Vagina (tissue), 2 donors: ENCODE measurements around the gene ACTC1. TPM values are rescaled to one million over a fixed set of nuclear protein-coding genes. Genes with fewer than 3 reads are reported as not detected.

Experiments used
- DNase-seq, 2 donors: peaks; one replicate each; pipeline ENCODE4 v3.0.0-alpha.2; 2017; ENCODE audit errors: extremely low spot score in 2 of 2
- H3K27ac ChIP-seq: fragments of 200-600 bp; sonication (generic); one replicate; pipeline ENCODE4 v1.5.1; 2019
- H3K27me3 ChIP-seq: fragments of 200-600 bp; sonication (generic); one replicate; pipeline ENCODE4 v1.5.1; 2019
- H3K36me3 ChIP-seq, 2 donors: fragments of 200-600 bp; sonication (generic); one replicate each; pipeline ENCODE4 v1.5.1; 2017 to 2019
- H3K4me1 ChIP-seq: fragments of 200-600 bp; sonication (generic); one replicate; pipeline ENCODE4 v1.5.1; 2019
- H3K4me3 ChIP-seq, 2 donors: fragments of 200-600 bp; sonication (generic); 1 replicate in 1 of 2; 2 replicates in 1 of 2; pipeline ENCODE4 v1.5.1; 2016 to 2019
- H3K9me3 ChIP-seq: fragments of 200-600 bp; sonication (generic); one replicate; pipeline ENCODE4 v1.5.1; 2019
- CTCF ChIP-seq, 3 experiments: fragments of 450-650 bp in 2 of 3; fragments of 200-600 bp in 1 of 3; sonication (generic) in 1 of 3; IDR thresholded peaks; one replicate each; pipeline ENCODE4 v1.5.1; 2017 to 2019; ENCODE audit warnings: antibody characterized with exemption in 3 of 3, mild to moderate bottlenecking in 2 of 3, moderate library complexity in 2 of 3
- POLR2A ChIP-seq, 2 donors: fragments of 450-650 bp; IDR thresholded peaks; one replicate each; pipeline ENCODE4 v1.6.1; 2017; ENCODE audit warnings: antibody characterized with exemption in 2 of 2, mild to moderate bottlenecking in 2 of 2, moderate library complexity in 2 of 2
- POLR2AphosphoS5 ChIP-seq, 2 donors: sonication (generic); formaldehyde crosslinking; IDR thresholded peaks; one replicate each; pipeline ENCODE4 v1.9.0; 2017; ENCODE audit warnings: antibody characterized with exemption in 2 of 2, mild to moderate bottlenecking in 2 of 2, low read depth in 1 of 2; ENCODE audit not compliant: insufficient read depth in 1 of 2
- intact Hi-C: fragments of 100-400 bp; cut with DNase I; formaldehyde crosslinking; loops from one replicate; pipeline ENCODE4 v1.15.1; 2023
- total RNA-seq: library from RNA; depleted of rRNA; stranded (reverse); fragments of >200 nt; gene quantifications from one replicate; pipeline ENCODE4 v1.2.3, GENCODE V29; 2016

The ACTC1 gene
- total RNA-seq, 1 donor from 2014 or later, result 15.0 TPM

- H3K9me3 ChIP-seq, result no peaks in the 10 kb centered on the region
- no peaks in the 10 kb centered on the region for H3K36me3 ChIP-seq
- intact Hi-C loops, result no loop called here
- H3K27ac ChIP-seq, result no peak overlapping the region
- H3K27me3 ChIP-seq, result no peaks in the 10 kb centered on the region
- DNase-seq, result no peak
- no peaks in the 10 kb centered on the region for H3K4me1 ChIP-seq
- no peak for TF ChIP-seq CTCF (IDR thresholded peaks at IDR 0.05)
- no peak for TF ChIP-seq POLR2AphosphoS5 (IDR thresholded peaks at IDR 0.05; ENCODE audit: insufficient read depth in 1 of 2, low read depth in 1 of 2)
- no peak for TF ChIP-seq POLR2A (IDR thresholded peaks at IDR 0.05)
- H3K4me3 ChIP-seq, result no peak overlapping the region
These were observed 22.3 kb downstream of the ACTC1 start for GRCh38 chr15:34773013-34773412.

GRCh38 chr15:34772312-34772711 is 23.0 kb downstream of the ACTC1 start:
- Histone ChIP-seq H3K4me3 (no peak overlapping the region), H3K27ac (no peak overlapping the region), H3K9me3 (no peaks in the 10 kb centered on the region), H3K36me3 (no peaks in the 10 kb centered on the region), H3K27me3 (no peaks in the 10 kb centered on the region), H3K4me1 (no peaks in the 10 kb centered on the region)
- TF ChIP-seq POLR2AphosphoS5 (IDR thresholded peaks at IDR 0.05; ENCODE audit: insufficient read depth in 1 of 2, low read depth in 1 of 2) (no peak), POLR2A (IDR thresholded peaks at IDR 0.05) (no peak), CTCF (IDR thresholded peaks at IDR 0.05) (no peak)
- no peak for DNase-seq
- intact Hi-C loops, result no loop called here

- Histone ChIP-seq H3K9me3 (no peaks in the 10 kb centered on the region), H3K4me3 (no peak overlapping the region), H3K4me1 (no peaks in the 10 kb centered on the region), H3K27ac (no peak overlapping the region), H3K36me3 (no peaks in the 10 kb centered on the region), H3K27me3 (no peaks in the 10 kb centered on the region)
- TF ChIP-seq POLR2A (IDR thresholded peaks at IDR 0.05), result no peak
- intact Hi-C loops, result no loop called here
- no peak for DNase-seq
These were observed 25.6 kb downstream of the ACTC1 start for GRCh38 chr15:34769711-34770110.

- no peak overlapping the region for H3K4me3 ChIP-seq
- DNase-seq, result no peak
- no peak for TF ChIP-seq POLR2A (IDR thresholded peaks at IDR 0.05)
- no peak for TF ChIP-seq POLR2AphosphoS5 (IDR thresholded peaks at IDR 0.05; ENCODE audit: insufficient read depth in 1 of 2, low read depth in 1 of 2)
- TF ChIP-seq CTCF (IDR thresholded peaks at IDR 0.05), result no peak
- no peaks in the 10 kb centered on the region for H3K27me3 ChIP-seq
- no peaks in the 10 kb centered on the region for H3K9me3 ChIP-seq
- no peak overlapping the region for H3K27ac ChIP-seq
- no peaks in the 10 kb centered on the region for H3K36me3 ChIP-seq
- H3K4me1 ChIP-seq, result no peaks in the 10 kb centered on the region
- intact Hi-C loops, result no loop called here
These were observed 26.8 kb downstream of the ACTC1 start for GRCh38 chr15:34768530-34768929.

- DNase-seq, result no peak
- H3K27ac ChIP-seq, result no peak overlapping the region
- TF ChIP-seq CTCF (IDR thresholded peaks at IDR 0.05) (no peak), POLR2A (IDR thresholded peaks at IDR 0.05) (no peak), POLR2AphosphoS5 (IDR thresholded peaks at IDR 0.05; ENCODE audit: insufficient read depth in 1 of 2, low read depth in 1 of 2) (no peak)
- H3K4me1 ChIP-seq, result no peaks in the 10 kb centered on the region
- no peaks in the 10 kb centered on the region for H3K27me3 ChIP-seq
- no peak overlapping the region for H3K4me3 ChIP-seq
- H3K9me3 ChIP-seq, result no peaks in the 10 kb centered on the region
- intact Hi-C loops, result no loop called here
- no peaks in the 10 kb centered on the region for H3K36me3 ChIP-seq
These were observed 29.6 kb downstream of the ACTC1 start for GRCh38 chr15:34765741-34766140.

- no peak for TF ChIP-seq POLR2A (IDR thresholded peaks at IDR 0.05)
- Histone ChIP-seq H3K9me3 (no peaks in the 10 kb centered on the region), H3K36me3 (no peaks in the 10 kb centered on the region), H3K27ac (no peak overlapping the region), H3K27me3 (no peaks in the 10 kb centered on the region), H3K4me1 (no peaks in the 10 kb centered on the region), H3K4me3 (no peak overlapping the region)
- no peak for DNase-seq
- intact Hi-C loops, result no loop called here
These were observed 34.4 kb downstream of the ACTC1 start for GRCh38 chr15:34760909-34761308.
